Neural cell (in vitro differentiated cells): ENCODE measurements around the gene BPIFB6. TPM values are rescaled to one million over a fixed set of nuclear protein-coding genes. Genes with fewer than 3 reads are reported as not detected.

Source experiments
- H2AFZ ChIP-seq: fragments of 200-600, 300-800 bp; sonication (generic), shearing (Covaris generic); 2 replicates; pipeline ENCODE4 v1.6.0; 2014; ENCODE audit warnings: low read depth, mild to moderate bottlenecking, antibody characterized with exemption, low read length, moderate library complexity
- H3F3A ChIP-seq: fragments of 200-600 bp; shearing (Covaris generic); 2 replicates; pipeline ENCODE4 v1.6.1; 2016; ENCODE audit warnings: mild to moderate bottlenecking, moderate library complexity, mixed read lengths, antibody characterized with exemption, low read length; ENCODE audit not compliant: insufficient read depth, poor library complexity, severe bottlenecking
- H3K27ac ChIP-seq: fragments of 200-600, 300-800 bp; sonication (generic), shearing (Covaris generic); 2 replicates; pipeline ENCODE4 v1.5.1; 2014; ENCODE audit warnings: mild to moderate bottlenecking, low read length, moderate library complexity
- H3K27me3 ChIP-seq: fragments of 300-800, 200-600 bp; sonication (generic), shearing (Covaris generic); 2 replicates; pipeline ENCODE4 v1.6.0; 2014; ENCODE audit warnings: mild to moderate bottlenecking, low read depth, low read length, moderate library complexity; ENCODE audit not compliant: insufficient read depth
- H3K36me3 ChIP-seq: fragments of 300-800, 200-600 bp; sonication (generic), shearing (Covaris generic); 2 replicates; pipeline ENCODE4 v1.5.1; 2014; ENCODE audit warnings: mild to moderate bottlenecking, antibody characterized with exemption, low read length, moderate library complexity; ENCODE audit not compliant: insufficient read depth
- H3K4me2 ChIP-seq: fragments of 300-800, 200-600 bp; sonication (generic), shearing (Covaris generic); 2 replicates; pipeline ENCODE4 v1.6.0; 2014; ENCODE audit warnings: mild to moderate bottlenecking, low read length
- H3K4me3 ChIP-seq: fragments of 300-800, 200-600 bp; sonication (generic), shearing (Covaris generic); 2 replicates; pipeline ENCODE4 v1.5.1; 2014; ENCODE audit warnings: mild to moderate bottlenecking, low read length, moderate library complexity
- H3K79me2 ChIP-seq: fragments of 200-600 bp; shearing (Covaris generic); replicated peaks from 2 replicates; pipeline ENCODE4 v1.6.0; 2014; ENCODE audit warnings: mild to moderate bottlenecking, low read length, moderate library complexity; ENCODE audit not compliant: insufficient read depth
- H3K9ac ChIP-seq: fragments of 300-800, 200-600 bp; sonication (generic), shearing (Covaris generic); 2 replicates; pipeline ENCODE4 v1.6.1; 2016; ENCODE audit warnings: mild to moderate bottlenecking, low read length, mixed read lengths
- H3K9me2 ChIP-seq: fragments of 200-600 bp; shearing (Covaris generic); 2 replicates; pipeline ENCODE4 v1.6.1; 2016; ENCODE audit warnings: mild to moderate bottlenecking, low read length, mixed read lengths; ENCODE audit not compliant: insufficient read depth
- H3K9me3 ChIP-seq: fragments of 200-600, 300-800 bp; sonication (generic), shearing (Covaris generic); 2 replicates; pipeline ENCODE4 v1.6.1; 2016; ENCODE audit warnings: mild to moderate bottlenecking, mixed run types, low read length, moderate library complexity, mixed read lengths
- H4K20me1 ChIP-seq: fragments of 200-600 bp; shearing (Covaris generic); 2 replicates; pipeline ENCODE4 v1.6.1; 2016; ENCODE audit warnings: mild to moderate bottlenecking, mixed run types; ENCODE audit not compliant: insufficient read depth
- EP300 ChIP-seq: fragments of 450-650 bp; conservative IDR thresholded peaks from 2 replicates; pipeline ENCODE4 v1.6.1; 2014; ENCODE audit warnings: antibody characterized with exemption, mild to moderate bottlenecking, moderate library complexity; ENCODE audit not compliant: poor library complexity, severe bottlenecking
- EZH2 ChIP-seq: fragments of 200-600, 300-800 bp; shearing (Covaris generic), sonication (generic); IDR thresholded peaks from 2 replicates; pipeline ENCODE4 v1.6.1; 2014; ENCODE audit warnings: antibody characterized with exemption, low read length, borderline replicate concordance, mild to moderate bottlenecking; ENCODE audit not compliant: insufficient read depth, poor library complexity, severe bottlenecking
- MXI1 ChIP-seq: fragments of 450-650 bp; conservative IDR thresholded peaks from 2 replicates; pipeline ENCODE4 v1.6.1; 2014; ENCODE audit warnings: antibody characterized with exemption, mild to moderate bottlenecking; ENCODE audit not compliant: poor library complexity, severe bottlenecking
- POLR2AphosphoS5 ChIP-seq: IDR thresholded peaks from 2 replicates; pipeline ENCODE4 v1.6.1; 2012
- RAD21 ChIP-seq: fragments of 450-650 bp; conservative IDR thresholded peaks from 2 replicates; pipeline ENCODE4 v1.6.1; 2014; ENCODE audit warnings: antibody characterized with exemption, mild to moderate bottlenecking, moderate library complexity
- SMC3 ChIP-seq: fragments of 450-650 bp; conservative IDR thresholded peaks from 2 replicates; pipeline ENCODE4 v1.6.1; 2014; ENCODE audit warnings: antibody characterized with exemption, mild to moderate bottlenecking, moderate library complexity; ENCODE audit not compliant: poor library complexity
- TAF1 ChIP-seq: IDR thresholded peaks from 2 replicates; pipeline ENCODE4 v1.6.1; 2012; ENCODE audit warnings: low read depth
- polyA plus RNA-seq: library from polyadenylated mRNA; depleted of rRNA; stranded (reverse); fragments of >200 nt; gene quantifications from 2 replicates; pipeline ENCODE4 v1.2.3, GENCODE V29; 2014
- TF ChIP-seq, protein P1 (sequence below): fragments of 450-650 bp; IDR thresholded peaks from 2 replicates; pipeline ENCODE4 v1.5.1; 2014; ENCODE audit warnings: antibody characterized with exemption, mild to moderate bottlenecking, moderate library complexity; ENCODE audit not compliant: poor library complexity, severe bottlenecking
- TF ChIP-seq, protein P2 (sequence below): IDR thresholded peaks from 2 replicates; pipeline ENCODE4 v1.6.1; 2012; ENCODE audit warnings: borderline replicate concordance

BPIFB6 gene
- polyA plus RNA-seq, 1 donor from 2014 or later: not detected

DNA sequence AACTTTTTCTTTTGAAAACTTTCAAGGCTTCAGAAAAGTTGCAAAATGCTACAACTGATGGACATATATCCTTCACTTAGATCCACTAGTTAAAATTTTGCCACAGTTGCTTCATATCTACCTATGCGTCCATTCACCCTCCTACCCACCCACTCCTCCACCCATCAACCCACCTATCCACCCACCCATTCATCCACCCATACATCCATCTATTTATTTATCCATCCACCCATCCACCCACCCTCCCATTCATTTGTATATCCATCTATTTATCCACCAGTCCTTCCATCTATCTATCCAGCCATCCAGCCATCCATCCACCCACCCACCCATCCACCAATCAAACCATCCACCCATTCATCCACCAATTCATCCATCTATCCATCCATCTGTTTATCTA, 61.6 kb downstream of the BPIFB6 start:
- Histone ChIP-seq H3F3A (no peaks in the 10 kb centered on the region), H3K27me3 (no peaks in the 10 kb centered on the region), H3K9me2 (no peaks in the 10 kb centered on the region), H3K79me2 (no peaks in the 10 kb centered on the region), H3K4me3 (no peak overlapping the region), H3K9ac (no peak overlapping the region), H3K9me3 (no peaks in the 10 kb centered on the region), H4K20me1 (no peaks in the 10 kb centered on the region), H3K36me3 (no peaks in the 10 kb centered on the region), H2AFZ (no peak overlapping the region), H3K27ac (no peak overlapping the region), H3K4me2 (no peak overlapping the region)
- TF ChIP-seq, protein P1, sequence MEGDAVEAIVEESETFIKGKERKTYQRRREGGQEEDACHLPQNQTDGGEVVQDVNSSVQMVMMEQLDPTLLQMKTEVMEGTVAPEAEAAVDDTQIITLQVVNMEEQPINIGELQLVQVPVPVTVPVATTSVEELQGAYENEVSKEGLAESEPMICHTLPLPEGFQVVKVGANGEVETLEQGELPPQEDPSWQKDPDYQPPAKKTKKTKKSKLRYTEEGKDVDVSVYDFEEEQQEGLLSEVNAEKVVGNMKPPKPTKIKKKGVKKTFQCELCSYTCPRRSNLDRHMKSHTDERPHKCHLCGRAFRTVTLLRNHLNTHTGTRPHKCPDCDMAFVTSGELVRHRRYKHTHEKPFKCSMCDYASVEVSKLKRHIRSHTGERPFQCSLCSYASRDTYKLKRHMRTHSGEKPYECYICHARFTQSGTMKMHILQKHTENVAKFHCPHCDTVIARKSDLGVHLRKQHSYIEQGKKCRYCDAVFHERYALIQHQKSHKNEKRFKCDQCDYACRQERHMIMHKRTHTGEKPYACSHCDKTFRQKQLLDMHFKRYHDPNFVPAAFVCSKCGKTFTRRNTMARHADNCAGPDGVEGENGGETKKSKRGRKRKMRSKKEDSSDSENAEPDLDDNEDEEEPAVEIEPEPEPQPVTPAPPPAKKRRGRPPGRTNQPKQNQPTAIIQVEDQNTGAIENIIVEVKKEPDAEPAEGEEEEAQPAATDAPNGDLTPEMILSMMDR: no peak
- no peak for TF ChIP-seq RAD21
- no peak for TF ChIP-seq POLR2AphosphoS5
- no peak for TF ChIP-seq EP300
- TF ChIP-seq, protein P2, sequence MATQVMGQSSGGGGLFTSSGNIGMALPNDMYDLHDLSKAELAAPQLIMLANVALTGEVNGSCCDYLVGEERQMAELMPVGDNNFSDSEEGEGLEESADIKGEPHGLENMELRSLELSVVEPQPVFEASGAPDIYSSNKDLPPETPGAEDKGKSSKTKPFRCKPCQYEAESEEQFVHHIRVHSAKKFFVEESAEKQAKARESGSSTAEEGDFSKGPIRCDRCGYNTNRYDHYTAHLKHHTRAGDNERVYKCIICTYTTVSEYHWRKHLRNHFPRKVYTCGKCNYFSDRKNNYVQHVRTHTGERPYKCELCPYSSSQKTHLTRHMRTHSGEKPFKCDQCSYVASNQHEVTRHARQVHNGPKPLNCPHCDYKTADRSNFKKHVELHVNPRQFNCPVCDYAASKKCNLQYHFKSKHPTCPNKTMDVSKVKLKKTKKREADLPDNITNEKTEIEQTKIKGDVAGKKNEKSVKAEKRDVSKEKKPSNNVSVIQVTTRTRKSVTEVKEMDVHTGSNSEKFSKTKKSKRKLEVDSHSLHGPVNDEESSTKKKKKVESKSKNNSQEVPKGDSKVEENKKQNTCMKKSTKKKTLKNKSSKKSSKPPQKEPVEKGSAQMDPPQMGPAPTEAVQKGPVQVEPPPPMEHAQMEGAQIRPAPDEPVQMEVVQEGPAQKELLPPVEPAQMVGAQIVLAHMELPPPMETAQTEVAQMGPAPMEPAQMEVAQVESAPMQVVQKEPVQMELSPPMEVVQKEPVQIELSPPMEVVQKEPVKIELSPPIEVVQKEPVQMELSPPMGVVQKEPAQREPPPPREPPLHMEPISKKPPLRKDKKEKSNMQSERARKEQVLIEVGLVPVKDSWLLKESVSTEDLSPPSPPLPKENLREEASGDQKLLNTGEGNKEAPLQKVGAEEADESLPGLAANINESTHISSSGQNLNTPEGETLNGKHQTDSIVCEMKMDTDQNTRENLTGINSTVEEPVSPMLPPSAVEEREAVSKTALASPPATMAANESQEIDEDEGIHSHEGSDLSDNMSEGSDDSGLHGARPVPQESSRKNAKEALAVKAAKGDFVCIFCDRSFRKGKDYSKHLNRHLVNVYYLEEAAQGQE: no peak
- TF ChIP-seq TAF1: no peak
- TF ChIP-seq SMC3: no peak
- TF ChIP-seq MXI1: no peak
- TF ChIP-seq EZH2: no peak

DNA sequence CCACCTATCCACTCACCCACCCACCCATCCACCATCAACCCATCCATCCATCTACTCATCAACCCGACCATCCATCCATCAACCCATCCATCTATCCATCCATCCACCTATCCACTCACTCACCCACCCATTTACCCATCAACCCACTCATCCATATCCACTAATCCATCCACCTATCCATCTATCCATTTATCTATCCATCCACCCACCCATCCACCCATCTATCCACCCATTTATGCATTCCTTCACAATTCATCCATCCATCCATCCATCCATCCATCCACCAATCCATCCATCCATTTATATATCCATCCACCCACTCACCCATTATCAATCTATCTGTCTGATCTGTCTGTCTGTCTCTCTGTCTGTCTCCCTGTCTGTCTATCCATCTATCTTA, 62.1 kb downstream of the BPIFB6 start:
- H3F3A ChIP-seq: no peaks in the 10 kb centered on the region
- H3K27ac ChIP-seq: no peak overlapping the region
- H3K79me2 ChIP-seq: no peaks in the 10 kb centered on the region
- TF ChIP-seq RAD21: no peak
- no peak for TF ChIP-seq MXI1
- TF ChIP-seq EZH2: no peak
- TF ChIP-seq TAF1: no peak
- no peak for TF ChIP-seq POLR2AphosphoS5
- TF ChIP-seq SMC3: no peak
- TF ChIP-seq EP300: no peak
- TF ChIP-seq, protein P2: no peak
- TF ChIP-seq, protein P1: no peak
- no peaks in the 10 kb centered on the region for H3K9me2 ChIP-seq
- H3K36me3 ChIP-seq: no peaks in the 10 kb centered on the region
- H3K9me3 ChIP-seq: no peaks in the 10 kb centered on the region
- H3K27me3 ChIP-seq: no peaks in the 10 kb centered on the region
- H3K9ac ChIP-seq: no peak overlapping the region
- H4K20me1 ChIP-seq: no peaks in the 10 kb centered on the region
- H3K4me2 ChIP-seq: no peak overlapping the region
- no peak overlapping the region for H2AFZ ChIP-seq
- no peak overlapping the region for H3K4me3 ChIP-seq
